ENCODE results near the gene DDX1.

Gene DDX1

GRCh38 chr2:15594291-15595256 lies 2.9 kb downstream of the DDX1 start:
- no peak for DNase-seq
- Mint-ChIP-seq H3K27ac (peak overlapping the region in 1 of 2 donors; percentile 83), H3K9me3 (no peaks in the 10 kb centered on the region), H3K4me3 (no peak overlapping the region), H3K36me3 (ENCODE audit: insufficient read depth) (peaks cover 58% of the 10 kb centered on the region), H3K27me3 (no peaks in the 10 kb centered on the region), H3K4me1 (ENCODE audit: low read depth in 2 of 2) (peaks cover 12 to 26% of the 10 kb centered on the region in 2 donors)
- ATAC-seq (replicated peaks): no peak

GRCh38 chr2:15595342-15595905 lies 3.8 kb downstream of the DDX1 start:
- H3K4me3 Mint-ChIP-seq: no peak overlapping the region
- peaks cover 12 to 26% of the 10 kb centered on the region in 2 donors for H3K4me1 Mint-ChIP-seq (ENCODE audit: low read depth in 2 of 2)
- H3K36me3 Mint-ChIP-seq (ENCODE audit: insufficient read depth): peaks cover 66% of the 10 kb centered on the region

GRCh38 chr2:15595936-15596335 lies 4.3 kb downstream of the DDX1 start:
- DNase-seq: no peak
- H3K9me3 Mint-ChIP-seq: no peaks in the 10 kb centered on the region
- ATAC-seq (replicated peaks): no peak
- H3K36me3 Mint-ChIP-seq (ENCODE audit: insufficient read depth): peaks cover 72% of the 10 kb centered on the region
- H3K27ac Mint-ChIP-seq: peak overlapping the region in 1 of 2 donors; percentile 88
- H3K4me1 Mint-ChIP-seq (ENCODE audit: low read depth in 2 of 2): peaks cover 12 to 25% of the 10 kb centered on the region in 2 donors
- H3K27me3 Mint-ChIP-seq: no peaks in the 10 kb centered on the region
- H3K4me3 Mint-ChIP-seq: no peak overlapping the region

More at GRCh38 chr2:15595342-15595905, 3.8 kb downstream of the DDX1 start:
- Mint-ChIP-seq H3K27ac (peak overlapping the region in 1 of 2 donors; percentile 88), H3K27me3 (no peaks in the 10 kb centered on the region), H3K9me3 (no peaks in the 10 kb centered on the region)
- no peak for DNase-seq
- no peak for ATAC-seq (replicated peaks)

GRCh38 chr2:15596350-15596749 lies 4.7 kb downstream of the DDX1 start:
- no peak for ATAC-seq (replicated peaks)
- H3K27me3 Mint-ChIP-seq: no peaks in the 10 kb centered on the region
- peaks cover 74% of the 10 kb centered on the region for H3K36me3 Mint-ChIP-seq (ENCODE audit: insufficient read depth)
- DNase-seq: no peak
- peak overlapping the region in 1 of 2 donors; percentile 88 for H3K27ac Mint-ChIP-seq
- H3K4me1 Mint-ChIP-seq (ENCODE audit: low read depth in 2 of 2): peaks cover 8 to 21% of the 10 kb centered on the region in 2 donors
- no peaks in the 10 kb centered on the region for H3K9me3 Mint-ChIP-seq
- no peak overlapping the region for H3K4me3 Mint-ChIP-seq

DNA sequence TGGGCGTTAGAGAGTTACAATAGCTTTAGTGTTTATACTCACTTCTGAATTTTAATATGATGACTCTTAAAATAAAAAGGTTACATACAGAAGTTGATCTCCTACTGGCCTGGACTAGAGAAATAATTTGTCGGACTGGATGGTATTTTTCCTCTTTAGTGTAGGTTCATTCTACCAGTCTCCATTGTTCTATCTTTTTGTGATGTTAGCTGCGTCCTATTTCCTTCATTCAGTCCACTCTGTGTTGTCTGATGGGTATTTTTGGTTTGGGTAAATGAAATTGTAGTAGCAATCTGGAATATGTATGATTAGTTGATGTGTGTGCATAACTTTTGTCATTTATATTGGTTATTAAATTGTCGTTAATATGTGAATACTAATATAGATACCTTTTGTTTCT lies 5.3 kb downstream of the DDX1 start:
- Mint-ChIP-seq H3K27ac (no peak overlapping the region), H3K4me1 (ENCODE audit: low read depth in 2 of 2) (peaks cover 5 to 17% of the 10 kb centered on the region in 2 donors), H3K36me3 (ENCODE audit: insufficient read depth) (peaks cover 72% of the 10 kb centered on the region), H3K4me3 (no peak overlapping the region), H3K27me3 (no peaks in the 10 kb centered on the region), H3K9me3 (no peaks in the 10 kb centered on the region)
- ATAC-seq (replicated peaks) (no peak), DNase-seq (no peak)

DNA sequence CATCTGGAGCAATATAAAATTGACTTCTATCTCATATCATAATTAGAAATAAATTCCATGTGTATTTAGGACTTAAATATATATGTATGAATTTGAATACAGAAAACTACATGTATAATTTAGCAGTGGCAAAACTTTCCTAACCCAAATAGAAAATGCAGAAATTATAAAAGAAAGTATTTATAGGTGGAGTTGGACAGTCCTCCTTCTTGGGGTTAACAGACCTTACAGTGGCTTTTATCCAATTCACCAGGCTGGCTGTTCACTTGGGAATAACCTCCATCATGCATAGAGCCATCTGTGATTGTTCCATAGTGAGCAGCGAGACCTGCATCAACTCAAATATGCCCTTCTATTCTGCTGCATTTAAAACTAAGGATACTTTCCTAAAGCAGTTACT lies 8.3 kb downstream of the DDX1 start:
- DNase-seq (no peak), ATAC-seq (replicated peaks) (no peak)
- peaks cover 5 to 6% of the 10 kb centered on the region in 2 donors for H3K4me1 Mint-ChIP-seq (ENCODE audit: low read depth in 2 of 2)
- no peaks in the 10 kb centered on the region for H3K9me3 Mint-ChIP-seq
- no peak overlapping the region for H3K4me3 Mint-ChIP-seq
- H3K36me3 Mint-ChIP-seq (ENCODE audit: insufficient read depth): peaks cover 97% of the 10 kb centered on the region
- H3K27ac Mint-ChIP-seq: no peak overlapping the region
- no peaks in the 10 kb centered on the region for H3K27me3 Mint-ChIP-seq

- H3K36me3 Mint-ChIP-seq (ENCODE audit: insufficient read depth): peaks cover 97% of the 10 kb centered on the region
- no peak overlapping the region for H3K27ac Mint-ChIP-seq
- H3K4me3 Mint-ChIP-seq: no peak overlapping the region
- peaks cover 0 to 5% of the 10 kb centered on the region in 2 donors for H3K4me1 Mint-ChIP-seq (ENCODE audit: low read depth in 2 of 2)
- no peaks in the 10 kb centered on the region for H3K9me3 Mint-ChIP-seq
- no peaks in the 10 kb centered on the region for H3K27me3 Mint-ChIP-seq
- ATAC-seq (replicated peaks): no peak
- no peak for DNase-seq
These were observed 10.0 kb downstream of the DDX1 start for GRCh38 chr2:15601681-15602080.

DNA sequence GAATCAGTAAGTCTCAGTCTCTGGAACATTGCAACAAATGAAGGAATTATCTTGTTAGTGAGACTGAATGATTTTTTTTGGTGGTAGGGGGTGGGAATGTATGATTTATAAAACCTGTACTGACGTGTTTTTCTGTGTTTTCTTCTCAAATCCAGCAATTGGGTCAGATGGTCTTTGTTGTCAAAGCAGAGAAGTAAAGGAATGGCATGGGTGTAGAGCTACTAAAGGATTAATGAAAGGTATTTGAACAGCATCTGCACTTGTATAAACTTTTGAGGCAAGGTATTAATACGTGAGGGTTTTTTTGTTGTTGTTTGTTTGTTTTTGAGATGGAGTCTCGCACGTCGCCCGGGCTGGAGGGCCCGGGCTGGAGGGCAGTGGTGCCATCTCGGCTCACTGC lies 10.7 kb downstream of the DDX1 start:
- Mint-ChIP-seq H3K36me3 (ENCODE audit: insufficient read depth) (peaks cover 97% of the 10 kb centered on the region), H3K27me3 (no peaks in the 10 kb centered on the region), H3K27ac (no peak overlapping the region), H3K4me3 (no peak overlapping the region), H3K4me1 (ENCODE audit: low read depth in 2 of 2) (peaks cover 0 to 5% of the 10 kb centered on the region in 2 donors), H3K9me3 (no peaks in the 10 kb centered on the region)
- DNase-seq (no peak), ATAC-seq (replicated peaks) (no peak)

DNA sequence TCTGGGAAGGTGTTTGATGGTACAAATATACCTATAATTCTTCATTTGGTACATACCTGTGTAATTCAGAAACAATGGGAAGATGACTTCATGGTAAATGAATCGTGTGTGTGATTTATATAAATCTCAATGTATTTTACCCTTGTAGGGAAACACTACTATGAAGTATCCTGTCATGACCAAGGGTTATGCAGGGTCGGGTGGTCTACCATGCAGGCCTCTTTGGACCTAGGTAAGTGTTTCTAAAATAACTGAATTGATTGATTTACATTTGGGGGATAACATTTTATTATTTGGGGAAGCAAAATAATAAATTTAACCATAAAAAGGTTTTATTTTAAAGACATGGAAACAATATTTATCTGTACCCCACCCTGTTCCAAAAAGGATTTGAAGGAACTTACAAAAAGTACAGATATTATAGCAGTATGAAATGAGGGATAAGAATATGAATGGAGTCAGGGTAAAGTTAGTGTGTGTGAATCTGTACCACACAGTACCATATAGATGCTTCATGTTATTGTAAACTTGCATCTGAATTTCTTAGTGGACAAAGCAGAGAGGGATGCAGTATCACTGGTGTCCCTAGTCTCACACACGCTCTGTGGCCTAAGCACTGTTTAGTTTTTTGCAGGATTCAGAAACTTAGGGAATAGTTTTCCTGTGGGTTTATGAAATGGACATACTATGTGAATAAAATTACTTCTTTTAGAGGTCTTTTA lies 11.5 kb downstream of the DDX1 start:
- H3K27me3 Mint-ChIP-seq: no peaks in the 10 kb centered on the region
- H3K4me1 Mint-ChIP-seq (ENCODE audit: low read depth in 2 of 2): peaks cover 0 to 5% of the 10 kb centered on the region in 2 donors
- no peaks in the 10 kb centered on the region for H3K9me3 Mint-ChIP-seq
- DNase-seq: no peak
- ATAC-seq (replicated peaks): no peak
- H3K36me3 Mint-ChIP-seq (ENCODE audit: insufficient read depth): peaks cover 97% of the 10 kb centered on the region
- no peak overlapping the region for H3K27ac Mint-ChIP-seq
- no peak overlapping the region for H3K4me3 Mint-ChIP-seq

- H3K27ac Mint-ChIP-seq: no peak overlapping the region
- no peak for ATAC-seq (replicated peaks)
- H3K27me3 Mint-ChIP-seq: no peaks in the 10 kb centered on the region
- H3K36me3 Mint-ChIP-seq (ENCODE audit: insufficient read depth): peaks cover 97% of the 10 kb centered on the region
- H3K4me3 Mint-ChIP-seq: no peak overlapping the region
- DNase-seq: no peak
- H3K9me3 Mint-ChIP-seq: no peaks in the 10 kb centered on the region
- H3K4me1 Mint-ChIP-seq (ENCODE audit: low read depth in 2 of 2): peaks cover 0 to 5% of the 10 kb centered on the region in 2 donors
These were observed 12.3 kb downstream of the DDX1 start for GRCh38 chr2:15603948-15604347.

DNA sequence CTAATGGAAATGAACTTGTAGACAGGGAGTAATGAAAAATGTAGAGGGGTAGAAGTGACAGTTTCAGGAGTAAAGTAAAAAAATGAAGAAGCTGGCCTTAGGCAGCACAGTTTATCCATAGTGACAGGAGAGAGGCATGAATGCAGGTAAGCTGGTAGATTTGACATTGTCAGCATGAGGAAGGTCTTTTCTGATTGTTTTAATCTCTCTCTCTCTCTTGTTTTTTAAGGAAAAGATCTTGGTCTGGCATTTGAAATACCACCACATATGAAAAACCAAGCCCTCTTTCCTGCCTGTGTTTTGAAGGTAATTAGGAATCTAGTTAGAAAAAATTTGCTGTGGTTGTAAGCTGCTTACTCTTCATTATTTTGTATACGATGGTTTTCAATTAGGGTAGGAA lies 14.1 kb downstream of the DDX1 start:
- Mint-ChIP-seq H3K9me3 (no peaks in the 10 kb centered on the region), H3K36me3 (ENCODE audit: insufficient read depth) (peaks cover 96% of the 10 kb centered on the region), H3K4me1 (ENCODE audit: low read depth in 2 of 2) (peaks cover 0 to 5% of the 10 kb centered on the region in 2 donors), H3K27ac (peak overlapping the region; percentile 44 to 46), H3K4me3 (no peak overlapping the region), H3K27me3 (no peaks in the 10 kb centered on the region)
- no peak for DNase-seq
- no peak for ATAC-seq (replicated peaks)

- H3K4me1 Mint-ChIP-seq (ENCODE audit: low read depth in 2 of 2): peaks cover 0 to 5% of the 10 kb centered on the region in 2 donors
These were observed 15.1 kb downstream of the DDX1 start for GRCh38 chr2:15606481-15607441.

More at GRCh38 chr2:15606481-15607441, 15.1 kb downstream of the DDX1 start:
- no peak for ATAC-seq (replicated peaks)
- DNase-seq: no peak
- no peaks in the 10 kb centered on the region for H3K9me3 Mint-ChIP-seq
- peaks cover 86% of the 10 kb centered on the region for H3K36me3 Mint-ChIP-seq (ENCODE audit: insufficient read depth)
- H3K27me3 Mint-ChIP-seq: no peaks in the 10 kb centered on the region
- H3K4me3 Mint-ChIP-seq: no peak overlapping the region
- no peak overlapping the region for H3K27ac Mint-ChIP-seq

Measured in effector memory CD8-positive, alpha-beta T cell (primary cell).